Right ventricle myocardium inferior (tissue), 1 donor: ENCODE results near the gene B3GALT5. TPM values are rescaled to one million over a fixed set of nuclear protein-coding genes. Genes with fewer than 3 reads are reported as not detected.
"Not testable (repeated sequence)": the region's sequence is repeated elsewhere in the genome, so short reads cannot be mapped to it uniquely, and the experiment has no call there.

Experiments used
- ATAC-seq: fragments of 200-7000 bp; cut with Tn5 transposase; one replicate; pipeline ENCODE4 v1.9.1; 2020; ENCODE audit warnings: mild to moderate bottlenecking, moderate library complexity
- DNase-seq: peaks from one replicate; pipeline ENCODE4 v3.0.0; 2021; ENCODE audit errors: missing footprints
- intact Hi-C: fragments of 100-400 bp; cut with DNase I; formaldehyde crosslinking; loops from one replicate; pipeline ENCODE4 v1.11.0; 2022
- total RNA-seq: library from RNA; stranded (reverse); fragmentation: NEBNext Ultra II Directional; extraction: Animal tissue kit (Norgen Biotek cat#: 25700); gene quantifications from one replicate; pipeline ENCODE4 v1.2.1, GENCODE V29; 2021
- donor health status: DM: no; HTN: yes; CAD: no; lungs with severe emphysema.

Gene B3GALT5
- total RNA-seq, 1 donor from 2014 or later, result 0.16 TPM

DNA sequence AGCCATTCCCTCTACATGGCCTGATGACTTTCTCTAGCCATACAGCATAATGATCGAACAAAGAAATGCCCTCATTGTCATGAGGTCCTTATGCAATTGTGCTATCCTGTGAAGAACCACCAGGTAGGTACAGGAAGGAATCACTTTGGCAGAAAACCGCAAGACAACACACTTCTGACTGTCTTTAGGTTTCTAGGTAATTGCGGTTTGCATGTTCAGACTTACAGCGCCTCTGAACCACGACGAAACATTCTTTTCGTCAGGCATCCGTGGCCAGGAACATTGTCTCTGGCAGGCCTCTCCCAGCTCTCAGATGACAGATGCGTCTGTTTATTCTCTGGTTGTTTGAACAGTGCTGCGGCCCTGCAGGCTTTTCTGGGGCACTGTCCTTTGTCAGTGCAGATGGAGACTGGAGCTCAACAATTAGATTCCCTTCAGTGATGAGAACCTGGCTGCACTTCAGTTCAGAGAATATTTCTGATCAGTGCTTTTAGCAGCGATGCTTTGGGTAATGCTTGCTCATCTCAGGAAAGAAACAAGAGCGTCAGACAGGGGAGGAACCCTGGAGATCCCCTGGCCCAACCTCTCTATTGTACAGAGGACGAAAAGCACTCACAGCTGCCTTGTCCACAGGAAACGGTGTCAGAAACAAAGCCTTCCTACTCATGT lies 63.4 kb downstream of the B3GALT5 start:
- ATAC-seq, result peak; percentile 91
- no peak for DNase-seq
- intact Hi-C loops, result no loop called here

DNA sequence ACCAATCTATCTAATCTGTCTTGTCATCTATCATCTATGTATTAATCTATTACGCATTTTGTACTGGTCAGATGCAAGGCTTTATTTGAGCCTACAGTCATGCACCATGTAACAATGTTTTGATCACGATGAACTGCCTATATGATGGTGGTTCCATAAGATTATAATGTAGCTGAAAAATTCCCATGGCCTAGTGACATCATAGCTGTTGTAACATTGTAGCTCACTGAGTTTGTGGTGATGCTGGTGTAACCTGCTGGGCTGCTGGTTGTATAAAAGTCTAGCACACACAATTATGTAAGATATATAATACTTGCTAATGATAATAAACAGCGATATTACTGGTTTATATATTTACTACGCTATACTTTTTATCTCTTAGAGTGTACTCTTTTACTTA lies 67.5 kb downstream of the B3GALT5 start:
- ATAC-seq, result no peak
- DNase-seq, result no peak
- intact Hi-C loops, result no loop called here

DNA sequence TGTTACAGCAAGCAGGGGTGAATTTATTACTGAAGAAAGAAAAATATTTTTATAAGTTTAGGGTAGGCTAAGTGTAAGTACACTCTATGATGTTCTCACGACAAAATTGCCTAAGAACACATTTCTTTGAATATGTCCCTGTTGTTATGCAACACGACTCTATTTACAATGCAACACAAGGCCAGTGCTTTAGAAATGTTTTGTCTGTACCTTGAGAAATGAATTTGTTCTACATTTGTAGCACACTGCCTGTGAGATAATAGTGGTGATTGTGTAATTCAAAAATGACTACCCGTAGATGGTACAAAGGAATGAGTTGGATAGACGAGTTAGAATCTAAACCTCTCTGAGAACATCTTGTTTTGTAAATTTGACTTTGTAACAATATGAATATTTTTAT lies 68.5 kb downstream of the B3GALT5 start:
- no peak for ATAC-seq
- no peak for DNase-seq
- intact Hi-C loops, result no loop called here

DNA sequence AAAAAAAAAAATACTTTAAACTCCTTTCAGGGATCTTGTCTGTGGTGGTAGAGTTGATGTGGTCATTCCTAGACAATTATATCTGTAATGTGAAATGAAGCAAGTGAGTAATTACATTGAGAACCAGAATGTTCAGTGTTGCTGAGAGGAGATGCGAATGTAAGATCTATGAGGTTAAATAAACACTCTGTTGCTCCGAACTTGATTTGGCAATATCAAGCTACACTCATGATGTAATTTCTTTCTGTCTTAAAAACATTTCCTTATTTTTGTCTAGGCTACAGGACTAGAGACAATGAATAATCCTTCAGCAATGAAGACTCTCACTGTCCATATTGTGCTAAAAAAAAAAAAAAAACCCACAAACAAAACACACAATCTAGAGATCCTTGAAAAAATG lies 69.1 kb downstream of the B3GALT5 start:
- ATAC-seq (no peak), DNase-seq (no peak)
- intact Hi-C loops, result no loop called here

DNA sequence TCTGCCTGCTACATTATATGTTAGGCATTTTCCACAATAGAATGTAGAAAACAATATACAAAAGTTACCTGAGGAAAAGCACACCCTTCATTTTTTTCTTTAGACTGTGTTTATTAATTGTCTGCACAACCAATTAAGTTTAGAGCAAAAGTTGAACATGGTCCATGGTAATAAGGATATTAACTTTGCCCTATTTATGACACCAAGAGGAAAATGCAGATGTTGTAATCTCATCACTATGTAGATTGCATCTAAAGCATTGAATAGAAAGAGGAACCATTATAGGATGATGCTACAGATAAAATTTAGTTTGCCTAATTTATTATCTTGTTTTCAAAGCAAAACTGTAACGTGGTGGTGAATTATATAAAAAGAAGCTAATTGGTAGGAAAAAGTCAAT lies 72.5 kb downstream of the B3GALT5 start:
- no peak for DNase-seq
- no peak for ATAC-seq
- intact Hi-C loops, result no loop called here

DNA sequence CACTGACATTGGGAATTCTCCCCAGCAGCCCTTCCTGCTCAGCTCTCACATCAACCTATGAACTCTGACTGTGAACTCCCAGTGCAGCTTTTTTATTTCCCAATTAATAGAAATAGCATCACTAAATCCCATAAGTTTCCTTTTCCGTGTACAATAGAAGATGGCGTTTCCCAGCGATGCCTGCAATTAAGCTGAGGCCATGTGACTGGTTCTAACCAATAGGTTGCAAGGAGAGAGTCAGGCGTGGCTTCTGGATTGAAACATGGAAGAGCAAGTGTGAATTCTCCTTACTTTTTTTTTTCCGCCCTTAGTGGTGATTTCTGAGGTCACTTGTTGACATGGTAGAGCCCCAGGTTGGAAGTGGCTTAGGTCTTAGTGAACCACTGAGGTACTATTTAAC lies 73.3 kb downstream of the B3GALT5 start:
- no peak for DNase-seq
- intact Hi-C loops, result no loop called here
- no peak for ATAC-seq

DNA sequence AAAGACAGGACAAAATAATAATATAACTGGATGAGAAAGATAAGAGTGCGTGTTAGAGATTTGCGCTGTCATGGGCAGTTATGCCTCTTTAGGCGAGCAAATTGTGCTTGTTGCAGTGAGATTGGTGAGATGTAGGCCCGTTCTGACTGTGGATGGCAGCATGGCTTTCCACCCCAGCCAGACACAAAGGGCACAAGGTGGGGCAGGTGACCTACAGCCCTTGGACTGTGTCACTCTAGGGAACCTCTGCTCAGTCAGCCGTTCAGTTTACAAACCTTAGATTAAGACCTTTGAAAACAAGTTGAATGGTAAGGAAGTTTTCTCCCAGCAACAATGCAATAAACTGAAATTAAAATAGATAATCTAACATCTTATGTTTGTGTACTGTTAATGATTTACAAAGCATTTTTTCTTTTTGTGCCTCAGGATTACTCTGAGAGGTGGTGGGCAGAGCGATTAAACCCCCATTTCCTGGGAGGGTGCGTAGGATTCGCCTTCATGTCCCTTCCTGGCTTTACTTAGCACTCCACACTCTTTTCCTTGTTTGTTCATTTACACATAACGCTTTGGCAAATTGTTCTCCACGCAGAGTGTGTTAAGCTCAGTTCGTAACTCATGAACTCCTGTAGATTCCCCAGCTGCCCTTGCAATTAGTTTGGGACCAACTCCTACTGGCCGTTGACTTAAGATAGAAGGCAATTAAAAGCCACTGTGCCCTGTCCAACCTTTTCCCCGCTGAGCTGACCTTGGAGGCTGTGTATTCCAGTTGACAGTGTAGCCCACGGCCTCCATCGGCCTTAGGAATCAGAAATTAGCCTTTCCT lies 74.1 kb downstream of the B3GALT5 start:
- DNase-seq (no peak), ATAC-seq (no peak)
- intact Hi-C loops, result no loop called here

DNA sequence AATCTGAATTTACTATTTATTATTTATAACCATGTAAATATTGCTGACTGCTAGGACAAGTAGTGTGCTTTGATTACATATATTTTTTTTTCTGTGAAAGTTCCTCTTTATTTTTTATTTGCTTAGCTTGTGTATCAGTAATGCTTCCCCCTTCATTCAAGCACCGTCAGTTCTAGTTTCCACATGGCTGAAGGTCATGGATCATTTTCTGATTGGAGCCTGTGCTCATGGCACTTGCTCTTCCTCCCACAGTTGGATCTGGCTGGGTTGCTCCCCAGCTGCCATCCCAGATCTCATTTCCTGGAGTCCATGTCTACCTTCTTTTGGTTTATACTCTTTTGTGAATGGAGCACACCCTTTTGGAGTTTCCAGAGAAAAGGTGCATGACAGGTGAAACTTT lies 75.3 kb downstream of the B3GALT5 start:
- DNase-seq (no peak), ATAC-seq (no peak)
- intact Hi-C loops, result no loop called here

DNA sequence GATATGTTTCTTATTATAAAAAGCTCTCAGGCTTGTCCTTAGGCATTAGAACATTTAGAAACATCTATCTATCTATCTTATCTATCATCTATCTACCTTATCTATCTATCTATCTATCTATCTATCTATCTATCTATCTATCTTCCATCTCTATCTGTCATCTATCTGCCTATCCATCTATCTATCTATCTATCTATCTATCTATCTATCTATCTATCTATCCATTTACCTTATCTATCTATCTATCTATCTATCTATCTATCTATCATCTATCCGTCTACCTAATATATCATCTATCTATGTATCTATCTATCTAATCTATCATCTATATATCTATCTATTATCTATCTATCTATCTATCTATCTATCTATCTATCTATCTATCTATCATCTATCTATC lies 77.1 kb downstream of the B3GALT5 start:
- intact Hi-C loops, ATAC-seq, DNase-seq: not testable (repeated sequence)

DNA sequence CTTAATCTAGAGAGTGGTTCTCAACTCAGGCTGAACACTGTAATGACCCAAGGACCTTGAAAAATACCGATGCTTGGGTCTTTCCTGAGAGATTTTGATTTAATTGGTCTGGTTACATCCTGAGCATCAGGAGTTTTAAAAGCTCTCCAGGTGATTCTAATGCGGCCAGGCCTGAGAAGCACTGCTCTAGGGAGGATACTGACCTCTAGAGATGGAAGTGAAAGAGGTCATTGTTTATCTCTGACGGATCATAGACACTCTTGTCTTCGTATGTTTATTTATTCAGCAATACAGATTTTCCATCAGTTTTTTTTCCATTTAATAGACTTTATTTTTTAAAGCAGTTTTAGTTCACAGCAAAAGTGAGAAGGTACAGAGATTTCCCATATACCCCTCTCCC lies 77.7 kb downstream of the B3GALT5 start:
- ATAC-seq (no peak), DNase-seq (no peak)
- intact Hi-C loops, result no loop called here

DNA sequence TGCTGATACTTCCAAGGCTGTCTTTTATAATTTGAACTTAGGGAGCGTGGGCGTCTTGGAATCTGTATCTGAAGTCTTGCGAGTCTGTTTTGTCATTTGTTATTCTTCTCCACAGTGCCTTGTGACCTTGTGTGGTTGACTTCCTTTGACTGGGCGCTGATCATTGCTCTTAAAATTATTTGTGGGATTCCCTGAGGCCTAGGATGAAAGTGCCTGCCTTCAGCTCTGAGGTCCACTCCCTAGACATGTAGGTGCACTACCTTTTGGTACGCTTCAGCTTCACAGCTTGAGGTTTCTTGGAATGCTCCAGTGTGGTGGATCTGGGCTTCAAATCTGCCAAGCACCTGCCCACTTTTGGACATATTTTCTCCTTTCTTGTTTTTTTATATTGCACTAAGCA lies 82.0 kb downstream of the B3GALT5 start:
- DNase-seq, result no peak
- ATAC-seq, result no peak
- intact Hi-C loops, result no loop called here

DNA sequence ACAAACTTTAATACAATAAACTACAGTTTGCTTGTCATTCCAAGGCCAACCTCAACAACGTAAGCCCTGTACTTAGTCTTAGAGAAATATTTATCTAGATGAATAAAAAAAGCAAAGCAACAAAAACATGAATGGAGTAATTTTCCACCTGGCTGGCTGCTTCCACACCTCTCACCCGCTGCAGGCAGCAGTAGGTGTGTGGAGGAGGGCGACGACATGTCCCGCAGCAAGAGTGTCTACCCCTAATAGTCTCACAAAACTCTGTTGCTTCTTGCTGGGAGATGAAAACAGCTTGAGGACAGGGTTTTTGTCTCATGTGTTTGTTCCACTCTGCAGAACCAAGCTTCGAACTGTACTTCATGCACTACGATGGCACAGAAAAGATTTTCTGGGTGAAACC lies 83.5 kb downstream of the B3GALT5 start:
- DNase-seq, result no peak
- intact Hi-C loops, result no loop called here
- no peak for ATAC-seq

DNA sequence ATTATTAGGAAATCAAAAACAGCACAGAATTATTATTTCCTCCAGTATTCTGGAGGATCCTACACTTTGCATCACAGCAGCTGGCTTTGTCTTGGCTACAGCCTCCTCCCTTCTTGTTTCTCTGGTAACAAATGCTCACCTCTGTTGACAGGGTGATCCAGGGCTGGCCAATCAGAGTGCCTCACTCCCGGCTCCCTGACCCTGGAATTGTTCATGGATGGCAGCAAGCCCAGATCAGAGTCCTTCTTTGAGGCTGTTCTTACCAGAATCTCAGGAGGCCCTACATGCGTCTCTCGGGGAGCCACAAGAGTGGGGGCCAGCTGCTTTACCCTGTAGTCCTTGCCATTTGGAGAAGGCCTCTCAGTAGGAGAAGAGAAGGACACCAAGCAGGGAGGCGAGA lies 83.9 kb downstream of the B3GALT5 start:
- ATAC-seq (no peak), DNase-seq (no peak)
- intact Hi-C loops, result no loop called here

DNA sequence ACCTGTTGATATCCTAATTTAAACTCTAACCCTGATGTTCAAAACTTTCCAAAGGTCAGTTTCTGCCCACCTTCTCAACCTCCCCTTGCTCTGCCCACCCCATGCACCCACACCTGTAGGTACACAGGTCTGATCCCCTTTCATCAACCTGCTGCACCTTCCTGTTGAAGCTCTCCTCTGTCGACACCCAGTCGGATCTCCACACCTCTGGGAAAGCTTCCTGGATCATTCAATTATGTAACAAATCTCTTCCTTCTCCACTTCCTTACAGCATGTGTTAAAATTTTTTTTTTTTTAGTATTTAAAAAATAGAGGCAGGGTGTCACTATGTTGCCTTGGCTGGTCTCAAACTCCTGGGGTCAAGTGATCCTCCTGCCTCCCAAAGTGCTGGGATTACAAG lies 87.6 kb downstream of the B3GALT5 start:
- ATAC-seq (no peak), DNase-seq (no peak)
- intact Hi-C loops, result no loop called here

DNA sequence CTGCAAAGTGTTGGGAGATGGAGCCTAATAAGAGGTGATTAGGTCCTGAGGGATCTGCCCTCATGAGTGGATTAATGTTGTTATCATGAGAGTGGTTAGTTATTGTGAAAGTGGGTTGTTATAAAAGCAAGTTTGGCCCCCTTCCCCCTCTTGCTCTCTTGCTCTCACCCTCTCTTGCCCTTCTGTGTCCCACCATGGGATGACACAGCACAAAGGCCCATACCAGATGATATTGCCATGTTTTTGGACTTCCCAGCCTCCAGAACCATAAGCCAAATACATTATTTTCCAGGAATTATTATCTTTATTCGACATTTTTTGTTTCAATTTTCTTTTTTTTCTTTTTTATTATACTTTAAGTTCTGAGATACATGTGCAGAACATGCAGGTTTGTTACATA lies 90.8 kb downstream of the B3GALT5 start:
- intact Hi-C loops, result no loop called here
- DNase-seq, result no peak
- no peak for ATAC-seq

DNA sequence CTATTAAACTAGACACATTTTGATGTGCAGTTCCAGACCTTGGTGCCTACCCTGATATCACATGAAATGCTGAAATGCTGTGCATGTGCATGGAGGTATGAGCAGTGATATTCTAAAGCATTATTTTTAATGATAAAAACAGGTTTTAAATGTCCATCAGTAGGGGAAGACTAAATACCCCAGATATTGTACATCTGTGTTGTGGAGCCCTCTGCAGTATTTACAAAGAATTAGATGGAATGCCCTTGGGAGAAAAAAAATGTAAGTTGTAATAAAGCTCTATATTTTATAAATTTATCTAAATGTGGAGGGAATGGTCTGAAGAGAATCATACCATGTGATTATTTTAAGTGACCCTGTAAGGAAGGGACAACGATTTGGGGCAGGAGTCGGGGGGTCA lies 93.1 kb downstream of the B3GALT5 start:
- ATAC-seq, result no peak
- intact Hi-C loops, result no loop called here
- DNase-seq, result no peak

DNA sequence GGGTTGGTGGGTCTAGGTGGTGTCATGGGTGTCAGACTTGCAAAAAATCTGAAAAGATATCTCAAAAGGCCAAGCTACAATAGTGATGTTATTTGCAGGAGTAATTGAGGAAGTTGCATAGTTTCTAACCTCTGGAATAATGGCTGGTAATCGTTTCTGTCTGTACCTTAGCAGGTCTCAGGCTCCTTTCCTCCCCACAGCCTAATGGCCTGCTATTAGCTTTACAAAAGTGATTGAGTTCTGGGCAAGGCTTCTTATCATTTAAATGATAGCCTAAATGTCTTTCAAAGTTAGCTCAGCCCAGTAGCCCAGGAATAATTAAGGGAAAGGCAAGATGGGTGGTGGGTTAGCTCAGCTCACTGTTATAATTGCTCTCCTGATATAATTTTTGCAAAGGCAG lies 94.6 kb downstream of the B3GALT5 start:
- intact Hi-C loops, result no loop called here
- ATAC-seq, result no peak

DNA sequence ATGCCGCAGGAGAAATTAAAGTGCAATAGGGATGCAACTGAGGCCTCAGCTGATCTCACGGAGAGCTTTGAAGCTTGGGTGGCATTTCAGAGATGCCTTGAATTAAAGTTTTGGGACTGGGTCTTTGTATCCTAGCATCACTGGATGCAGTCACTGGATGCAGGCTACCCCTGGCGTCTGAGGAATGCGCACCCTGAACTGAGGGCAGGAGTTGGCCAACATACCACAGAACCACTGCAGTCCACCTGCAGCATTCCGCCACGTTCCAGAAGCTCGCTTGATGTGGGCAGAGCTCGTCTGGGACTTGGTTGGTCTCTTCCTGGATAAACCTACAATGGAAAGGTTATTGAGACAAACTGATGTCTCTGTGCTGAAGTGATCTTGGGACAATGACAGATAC lies 98.1 kb downstream of the B3GALT5 start:
- no peak for ATAC-seq
- intact Hi-C loops, result no loop called here
- DNase-seq, result no peak

More for the DNA sequence above, 94.6 kb downstream of the B3GALT5 start:
- no peak for DNase-seq

DNA sequence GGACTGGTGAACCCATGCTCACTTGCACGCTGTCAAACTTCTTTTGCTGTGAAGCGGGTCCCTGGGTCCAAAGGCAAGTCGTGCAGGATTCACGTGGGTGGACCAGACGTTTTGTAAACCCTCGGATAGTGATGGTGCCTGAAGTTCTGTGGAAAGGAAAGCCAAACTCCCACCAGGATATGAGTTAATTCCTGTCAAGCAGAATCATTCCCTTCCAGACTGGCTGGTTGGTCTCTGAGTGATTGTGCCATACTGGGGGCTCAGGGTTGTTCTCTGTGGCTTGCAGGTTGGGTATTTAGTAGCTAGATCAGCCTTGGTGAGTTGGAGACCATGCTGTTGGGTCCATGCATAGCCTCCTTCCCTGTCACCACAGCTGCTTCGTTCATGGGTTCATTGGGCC lies 99.5 kb downstream of the B3GALT5 start:
- intact Hi-C loops, result no loop called here
- no peak for ATAC-seq

DNA sequence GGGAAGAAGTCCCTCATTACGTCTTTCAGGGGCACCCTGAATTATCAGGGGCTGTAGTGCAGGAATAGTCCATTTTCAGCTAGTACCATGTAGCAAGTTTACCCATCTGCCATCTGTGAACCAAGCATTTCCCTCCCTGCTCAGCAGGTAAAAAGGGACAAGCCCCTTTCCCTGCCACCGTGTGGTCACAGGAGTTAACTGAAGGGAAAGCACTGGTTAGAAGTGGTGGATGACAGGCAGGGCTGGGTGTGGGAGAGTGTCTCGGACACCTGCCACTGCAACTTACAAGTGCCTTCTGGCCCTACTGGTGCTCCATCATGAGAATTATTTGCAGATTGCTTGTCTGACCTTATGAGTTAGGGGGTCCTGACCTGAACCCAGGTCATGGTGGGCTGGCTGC lies 100.2 kb downstream of the B3GALT5 start:
- DNase-seq, result no peak

More for the DNA sequence above, 99.5 kb downstream of the B3GALT5 start:
- DNase-seq, result no peak

DNA sequence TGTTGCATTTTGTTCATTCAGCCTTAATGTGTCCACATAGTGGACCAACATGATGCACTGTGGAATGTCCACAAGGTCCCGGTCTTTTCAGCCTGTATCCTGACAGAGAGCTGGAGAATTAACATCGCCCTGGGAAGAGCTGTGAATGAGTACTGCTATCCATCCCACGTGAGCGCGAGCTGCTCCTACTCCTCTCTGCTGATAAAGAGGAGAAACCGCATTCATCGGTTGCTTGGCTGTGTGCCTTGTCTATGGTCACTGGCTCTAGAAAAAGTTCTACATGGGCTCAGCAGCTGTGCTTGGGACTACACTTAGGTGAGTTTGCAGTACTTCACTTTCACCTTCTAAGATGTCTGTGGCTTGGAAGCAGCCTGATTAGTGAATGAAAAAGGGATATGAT lies 101.2 kb downstream of the B3GALT5 start:
- ATAC-seq (no peak), DNase-seq (no peak)
- intact Hi-C loops, result no loop called here

More for the DNA sequence above, 100.2 kb downstream of the B3GALT5 start:
- intact Hi-C loops, result no loop called here
- ATAC-seq, result no peak
